Occipital lobe (tissue), 2 donors: ENCODE results near the gene AKAP7. TPM values are rescaled to one million over a fixed set of nuclear protein-coding genes. Genes with fewer than 3 reads are reported as not detected.
"Not testable (repeated sequence)": the region's sequence is repeated elsewhere in the genome, so short reads cannot be mapped to it uniquely, and the experiment has no call there.

Experiments
- DNase-seq: peaks from one replicate; lab custom pipeline; 2025; lab: John Stamatoyannopoulos, UW
- total RNA-seq: library from RNA; depleted of rRNA; stranded (reverse); fragments of >200 nt; gene quantifications from one replicate; pipeline ENCODE4 v1.2.3, GENCODE V29; 2014

Gene AKAP7
- total RNA-seq, 1 donor from 2014 or later = 212 TPM

DNA sequence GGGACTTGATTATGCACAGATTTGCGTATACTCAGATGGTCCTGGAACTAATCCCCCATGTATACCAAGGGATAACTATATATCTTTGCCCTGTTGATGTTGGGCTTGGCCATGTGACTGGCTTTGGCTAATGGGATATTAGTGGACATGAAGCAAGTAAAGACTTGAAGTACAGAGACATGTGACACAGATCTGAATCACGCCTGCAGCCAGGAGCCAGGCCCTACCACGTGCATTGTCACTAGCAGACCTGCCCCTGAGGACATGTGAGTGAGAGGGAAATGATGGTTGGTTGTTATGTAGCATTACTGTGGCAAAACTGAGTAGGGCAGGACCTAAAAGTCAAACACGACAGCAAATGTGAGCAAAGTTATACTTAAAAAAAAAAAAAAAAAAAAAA, 155.7 kb downstream of the AKAP7 start:
- no peak for DNase-seq

DNA sequence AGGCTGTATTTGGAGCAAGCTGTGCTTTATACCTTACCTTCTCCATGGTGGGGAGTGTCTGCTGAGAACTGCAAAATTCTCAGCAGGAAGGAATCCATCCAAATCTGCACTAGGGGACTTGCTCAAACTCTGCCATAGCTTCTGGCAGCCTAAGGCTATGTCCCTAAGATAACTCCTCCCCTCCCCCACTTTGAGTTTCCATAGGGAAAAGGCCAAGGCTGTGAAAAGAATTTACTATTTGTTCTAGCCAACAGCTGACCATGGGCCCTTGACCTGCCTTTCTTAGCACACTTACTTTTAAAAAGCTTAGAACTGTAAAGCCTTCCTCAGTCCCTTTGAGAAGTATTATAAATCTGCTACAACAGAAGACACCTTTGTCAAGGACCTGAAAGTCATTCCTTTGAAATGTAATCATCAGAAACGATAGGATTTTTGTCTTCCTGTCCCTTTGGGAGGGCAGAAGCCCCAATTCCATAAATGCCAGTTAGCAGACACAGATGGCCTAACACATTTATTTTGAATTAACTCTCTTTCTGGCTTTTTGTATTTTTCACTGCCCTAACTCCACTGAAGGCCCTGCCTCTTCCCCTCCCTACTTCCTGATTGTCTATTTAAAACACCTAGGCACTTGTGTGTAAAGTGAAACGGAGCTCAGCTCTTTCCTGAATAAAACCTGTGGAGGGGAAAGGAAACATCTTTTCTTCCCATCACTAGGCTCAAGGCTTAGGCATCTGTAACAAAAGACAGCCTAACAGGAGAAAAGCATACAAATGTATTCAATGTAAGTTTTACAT, 157.1 kb downstream of the AKAP7 start:
- no peak for DNase-seq

DNA sequence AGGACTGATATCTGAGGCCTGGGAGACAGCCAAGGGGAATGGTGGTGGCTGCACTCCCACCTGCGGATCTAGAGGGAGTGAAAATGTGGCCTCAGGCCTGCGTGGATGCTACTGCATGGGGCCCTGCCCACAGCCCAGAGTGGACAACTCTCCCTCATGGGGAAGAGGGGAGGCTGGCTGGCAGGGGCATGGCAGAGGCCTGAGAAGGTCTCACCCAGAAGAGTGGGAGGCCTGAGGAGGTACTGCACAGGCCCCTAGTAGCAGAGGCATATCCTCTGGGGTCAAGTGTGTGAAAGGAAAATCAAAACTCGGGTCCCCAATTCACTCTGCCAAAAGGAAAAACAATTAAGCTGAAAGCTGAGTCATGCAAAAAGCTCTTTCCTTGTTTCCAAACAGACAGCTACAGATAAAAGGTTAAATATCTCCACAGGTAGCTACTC, 158.2 kb downstream of the AKAP7 start:
- no peak for DNase-seq

DNA sequence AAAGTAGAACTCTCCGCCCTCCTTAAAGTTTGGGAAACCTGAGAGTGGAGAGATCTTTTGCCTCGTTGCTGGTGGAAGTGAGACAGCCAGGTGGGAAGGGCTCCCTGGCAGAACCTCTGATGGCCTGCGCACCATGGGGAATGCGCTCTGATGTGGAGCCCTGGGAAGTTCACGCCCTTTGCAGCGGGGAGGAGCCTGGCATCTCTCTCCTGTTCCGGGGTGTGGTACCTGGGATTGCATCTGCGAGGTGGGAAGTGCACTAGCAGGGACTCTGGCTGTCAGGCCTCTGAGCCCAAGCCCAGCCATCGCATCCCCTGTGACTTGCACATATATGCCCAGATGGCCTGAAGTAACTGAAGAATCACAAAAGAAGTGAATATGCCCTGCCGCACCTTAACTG, 159.8 kb downstream of the AKAP7 start:
- DNase-seq = no peak

- DNase-seq = not testable (repeated sequence)
Measured at GRCh38 chr6:131300826-131301225, 165.6 kb downstream of the AKAP7 start.

GRCh38 chr6:131303338-131303930, 168.2 kb downstream of the AKAP7 start:
- no peak for DNase-seq

- no peak for DNase-seq
Measured at GRCh38 chr6:131305037-131305850, 170.0 kb downstream of the AKAP7 start.

GRCh38 chr6:131309437-131309836, 174.2 kb downstream of the AKAP7 start:
- DNase-seq = no peak

DNA sequence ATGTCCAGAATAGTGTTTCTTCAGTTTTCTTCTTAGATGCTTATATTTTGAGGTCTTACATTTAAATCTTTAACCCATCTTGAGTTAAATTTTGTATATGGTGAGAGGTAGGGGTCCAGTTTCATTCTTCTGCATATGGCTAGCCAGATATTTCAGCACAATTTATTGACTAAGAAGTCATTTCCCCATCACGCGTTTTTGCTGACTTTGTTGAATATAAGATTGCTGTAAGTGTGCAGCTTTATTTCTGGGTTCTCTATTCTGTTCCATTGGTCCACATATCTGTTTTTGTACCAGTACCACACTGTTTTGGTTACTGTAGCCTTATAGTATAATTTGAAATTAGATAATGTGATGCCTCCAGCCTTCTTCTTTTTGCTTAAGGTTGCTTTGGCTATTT, 179.6 kb downstream of the AKAP7 start:
- DNase-seq = no peak

DNA sequence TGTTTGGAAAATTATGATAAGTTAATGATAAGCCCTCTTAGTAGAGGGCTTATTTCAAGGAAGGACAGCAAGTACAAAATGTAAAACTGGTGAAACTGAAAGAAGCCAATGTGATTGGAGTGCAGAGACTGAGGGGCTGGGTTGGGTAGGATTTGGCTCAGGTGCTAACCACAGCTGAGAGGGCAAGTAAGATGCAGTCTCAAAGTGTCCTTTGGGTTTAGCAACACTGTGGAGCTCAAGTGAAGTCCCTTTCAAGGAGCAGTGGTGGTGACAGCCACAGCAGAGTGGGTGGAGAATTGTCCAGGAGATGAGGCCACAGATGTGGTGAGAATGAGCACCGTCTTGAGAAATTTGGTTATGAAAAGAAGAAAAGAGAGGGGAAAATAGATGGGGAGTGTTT, 181.4 kb downstream of the AKAP7 start:
- DNase-seq = no peak

- DNase-seq = no peak
Measured at GRCh38 chr6:131317516-131317915, 182.2 kb downstream of the AKAP7 start.

GRCh38 chr6:131321589-131321988, 186.3 kb downstream of the AKAP7 start:
- no peak for DNase-seq

DNA sequence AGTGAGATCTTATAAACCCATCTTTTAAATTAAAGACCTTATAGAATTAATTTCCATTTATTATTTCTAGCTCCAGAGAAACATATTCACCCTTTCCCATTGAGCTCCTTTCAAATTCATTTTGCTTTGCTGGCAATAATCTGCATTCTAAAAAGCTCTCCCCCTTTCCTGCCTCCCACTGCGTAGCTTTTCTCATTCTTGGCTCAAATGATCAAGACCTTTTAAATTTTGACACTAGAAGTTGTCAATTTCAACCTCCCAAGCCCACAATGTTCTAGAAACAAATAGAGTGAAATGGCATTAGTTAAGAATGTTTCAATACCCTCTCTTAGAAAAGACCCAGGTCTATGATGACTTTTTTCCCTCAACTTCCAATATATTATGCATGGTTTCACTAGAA, 186.9 kb downstream of the AKAP7 start:
- no peak for DNase-seq

DNA sequence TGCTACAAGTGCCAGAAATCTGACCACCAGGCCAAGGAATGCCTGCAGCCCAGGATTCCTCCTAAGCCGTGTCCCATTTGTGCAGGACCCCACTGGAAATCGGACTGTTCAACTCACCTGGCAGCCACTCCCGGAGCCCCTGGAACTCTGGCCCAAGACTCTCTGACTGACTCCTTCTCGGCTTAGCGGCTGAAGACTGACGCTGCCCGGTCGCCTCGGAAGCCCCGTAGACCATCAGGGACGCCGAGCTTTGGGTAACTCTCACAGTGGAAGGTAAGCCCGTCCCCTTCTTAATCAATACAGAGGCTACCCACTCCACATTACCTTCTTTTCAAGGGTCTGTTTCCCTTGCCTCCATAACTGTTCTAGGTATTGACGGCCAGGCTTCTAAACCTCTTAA, 190.4 kb downstream of the AKAP7 start:
- not testable (repeated sequence) for DNase-seq

DNA sequence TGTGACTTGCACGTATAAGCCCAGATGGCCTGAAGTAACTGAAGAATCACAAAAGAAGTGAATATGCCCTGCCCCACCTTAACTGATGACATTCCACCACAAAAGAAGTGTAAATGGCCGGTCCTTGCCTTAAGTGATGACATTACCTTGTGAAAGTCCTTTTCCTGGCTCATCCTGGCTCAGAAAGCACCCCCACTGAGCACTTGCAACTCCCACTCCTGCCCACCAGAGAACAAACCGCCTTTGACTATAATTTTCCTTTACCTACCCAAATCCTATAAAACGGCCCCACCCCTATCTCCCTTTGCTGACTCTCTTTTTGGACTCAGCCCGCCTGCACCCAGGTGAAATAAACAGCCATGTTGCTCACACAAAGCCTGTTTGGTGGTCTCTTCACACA, 193.5 kb downstream of the AKAP7 start:
- not testable (repeated sequence) for DNase-seq

- DNase-seq = no peak
Measured at GRCh38 chr6:131331151-131331550, 195.9 kb downstream of the AKAP7 start.

DNA sequence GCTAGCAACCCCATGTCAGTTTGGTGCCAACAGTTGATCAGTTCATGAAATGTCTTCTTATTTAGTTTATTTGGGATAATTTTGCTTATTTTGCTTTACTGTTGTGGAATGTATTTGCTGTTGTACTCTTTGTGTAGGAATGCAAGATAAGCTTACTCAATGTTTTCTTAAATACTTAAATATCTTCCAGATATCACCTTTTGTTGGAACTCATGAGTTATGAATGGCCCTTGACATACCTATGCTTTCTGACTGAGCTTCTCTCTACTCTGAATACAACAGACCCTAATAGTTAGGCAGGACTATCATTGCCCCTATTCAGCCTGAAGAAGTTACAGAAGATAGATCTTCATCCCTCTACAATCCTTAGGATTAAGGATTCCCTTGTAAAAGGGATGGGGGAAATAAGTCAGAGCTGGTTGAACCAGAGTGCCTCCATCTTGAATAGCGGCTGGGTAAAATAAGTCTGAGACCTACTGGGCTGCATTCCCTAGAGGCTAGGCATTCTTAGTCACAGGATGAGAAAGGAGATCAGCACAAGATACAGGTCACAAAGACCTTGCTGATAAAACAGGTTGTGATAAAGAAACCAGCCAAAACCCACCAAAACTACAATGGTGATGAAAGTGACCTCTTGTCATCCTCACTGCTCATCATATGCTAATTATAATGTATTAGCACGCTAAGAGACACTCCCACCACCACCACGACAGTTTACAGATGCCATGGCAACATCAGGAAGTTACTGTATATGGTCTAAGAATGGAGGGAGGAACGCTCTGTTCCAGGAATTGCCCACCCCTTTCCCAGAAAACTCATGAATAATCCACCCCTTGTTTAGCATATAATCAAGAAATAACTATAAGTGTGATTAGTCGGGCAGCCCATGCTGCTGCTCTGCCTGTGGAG, 196.9 kb downstream of the AKAP7 start:
- DNase-seq = no peak
